Endothelial cell of umbilical vein (primary cell): ENCODE results near the gene OCRL.

Experiments
- POLR2AphosphoS5 ChIP-seq: IDR thresholded peaks from 2 replicates; pipeline ENCODE4 v1.6.1; 2012; ENCODE audit warnings: low read depth, mild to moderate bottlenecking, control low read depth, low read length, moderate library complexity; ENCODE audit not compliant: insufficient read depth
- TF ChIP-seq, protein P1 (sequence below), 2 donors: IDR thresholded peaks; 1 replicate in 1 of 2; 2 replicates in 1 of 2; pipeline ENCODE4 v1.5.1; 2011; ENCODE audit warnings: low read length in 2 of 2, mild to moderate bottlenecking in 2 of 2, moderate library complexity in 2 of 2, control low read depth in 1 of 2, inconsistent platforms in 1 of 2, low read depth in 1 of 2; ENCODE audit not compliant: insufficient read depth in 1 of 2; ENCODE audit errors: extremely low read depth in 1 of 2

DNA sequence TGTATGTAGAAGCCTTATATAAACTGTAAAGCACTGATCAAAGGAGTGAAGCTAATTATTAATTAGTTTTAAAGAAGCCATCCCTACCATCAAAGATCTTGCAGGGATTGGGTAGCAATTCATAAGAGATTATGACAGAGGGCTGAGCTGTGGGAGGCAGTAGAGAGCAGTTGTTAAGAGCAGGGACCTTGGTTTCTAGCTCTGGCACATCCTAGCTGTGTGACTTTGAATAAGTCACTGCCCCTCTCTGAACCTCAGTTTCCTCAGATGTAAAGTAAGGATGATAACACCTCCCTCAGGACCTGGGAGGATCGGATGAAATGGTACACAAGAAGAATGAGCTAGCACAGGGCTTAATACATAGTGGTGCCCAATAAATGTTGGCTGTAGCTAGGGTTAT, 69.3 kb downstream of the OCRL start:
- TF ChIP-seq POLR2AphosphoS5, result no peak
- TF ChIP-seq, protein P1, sequence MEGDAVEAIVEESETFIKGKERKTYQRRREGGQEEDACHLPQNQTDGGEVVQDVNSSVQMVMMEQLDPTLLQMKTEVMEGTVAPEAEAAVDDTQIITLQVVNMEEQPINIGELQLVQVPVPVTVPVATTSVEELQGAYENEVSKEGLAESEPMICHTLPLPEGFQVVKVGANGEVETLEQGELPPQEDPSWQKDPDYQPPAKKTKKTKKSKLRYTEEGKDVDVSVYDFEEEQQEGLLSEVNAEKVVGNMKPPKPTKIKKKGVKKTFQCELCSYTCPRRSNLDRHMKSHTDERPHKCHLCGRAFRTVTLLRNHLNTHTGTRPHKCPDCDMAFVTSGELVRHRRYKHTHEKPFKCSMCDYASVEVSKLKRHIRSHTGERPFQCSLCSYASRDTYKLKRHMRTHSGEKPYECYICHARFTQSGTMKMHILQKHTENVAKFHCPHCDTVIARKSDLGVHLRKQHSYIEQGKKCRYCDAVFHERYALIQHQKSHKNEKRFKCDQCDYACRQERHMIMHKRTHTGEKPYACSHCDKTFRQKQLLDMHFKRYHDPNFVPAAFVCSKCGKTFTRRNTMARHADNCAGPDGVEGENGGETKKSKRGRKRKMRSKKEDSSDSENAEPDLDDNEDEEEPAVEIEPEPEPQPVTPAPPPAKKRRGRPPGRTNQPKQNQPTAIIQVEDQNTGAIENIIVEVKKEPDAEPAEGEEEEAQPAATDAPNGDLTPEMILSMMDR (IDR thresholded peaks at IDR 0.05; ENCODE audit: extremely low read depth in 1 of 2, insufficient read depth in 1 of 2, low read depth in 1 of 2, low read length in 2 of 2), result peak; percentile 10 to 14
